Left lung (tissue), 10 donors: ENCODE results near the gene ANAPC5. TPM values are rescaled to one million over a fixed set of nuclear protein-coding genes. Genes with fewer than 3 reads are reported as not detected.

Experiments
- ATAC-seq: fragments of 200-7000 bp; cut with Tn5 transposase; one replicate; pipeline ENCODE4 v1.9.1; 2020; ENCODE audit warnings: moderate library complexity
- DNase-seq, 4 donors: peaks; one replicate each; pipeline ENCODE4 v3.0.0-alpha.2; 2013 to 2020
- H3K27ac ChIP-seq, 2 donors: fragments of 200-600 bp; sonication (generic) in 1 of 2; one replicate each; pipeline versions ENCODE4 v1.5.0 to v1.8.0; 2020 to 2021
- H3K27me3 ChIP-seq, 2 donors: fragments of 200-600 bp; sonication (generic) in 1 of 2; one replicate each; pipeline versions ENCODE4 v1.5.0 to v1.8.0; 2020 to 2021
- H3K36me3 ChIP-seq, 2 donors: fragments of 200-600 bp; sonication (generic) in 1 of 2; one replicate each; pipeline versions ENCODE4 v1.5.0 to v1.8.0; 2020 to 2021
- H3K4me1 ChIP-seq, 2 donors: fragments of 200-600 bp; one replicate each; pipeline ENCODE4 v1.8.0; 2021
- H3K4me3 ChIP-seq, 2 donors: fragments of 200-600 bp; sonication (generic) in 1 of 2; one replicate each; pipeline versions ENCODE4 v1.5.0 to v1.8.0; 2020 to 2021; ENCODE audit warnings: mild to moderate bottlenecking in 1 of 2
- H3K9me3 ChIP-seq, 2 donors: fragments of 200-600 bp; sonication (generic) in 1 of 2; one replicate each; pipeline versions ENCODE4 v1.5.0 to v1.8.0; 2020 to 2021
- CTCF ChIP-seq, 2 donors: fragments of 200-600 bp; sonication (generic) in 1 of 2; IDR thresholded peaks; one replicate each; pipeline versions ENCODE4 v1.5.0 to v1.8.0; 2021; ENCODE audit warnings: antibody characterized with exemption in 2 of 2
- intact Hi-C, 2 donors: fragments of 100-400 bp; cut with DNase I; formaldehyde crosslinking; loops; one replicate each; pipeline versions ENCODE4 v1.11.2 to v1.14.2; 2022
- polyA plus RNA-seq, 6 donors: library from polyadenylated mRNA; unstranded; fragments of 120-200 nt; gene quantifications; one replicate each; pipeline ENCODE4 v1.2.1, GENCODE V29; 2013; ENCODE audit not compliant: insufficient read length in 6 of 6
- total RNA-seq, 2 donors: library from RNA; stranded (reverse); fragmentation: NEBNext Ultra II Directional; extraction: Animal tissue kit (Norgen Biotek cat#: 25700); gene quantifications; one replicate each; pipeline ENCODE4 v1.2.1, GENCODE V29; 2021
- donor health status: DM: no; HTN: yes; CAD: no.
- donor health status: DM: no; HTN: no; CAD: no.

Gene ANAPC5
- total and polyA plus RNA-seq, 8 donors = 84.8 to 206 (median 165) TPM

- Histone ChIP-seq H3K4me3 (no peak overlapping the region), H3K27ac (no peak overlapping the region), H3K9me3 (no peaks in the 10 kb centered on the region), H3K36me3 (no peaks in the 10 kb centered on the region), H3K4me1 (no peaks in the 10 kb centered on the region), H3K27me3 (peaks cover 0 to 4% of the 10 kb centered on the region in 2 donors)
- DNase-seq (no peak), ATAC-seq (no peak)
- intact Hi-C loops = no loop called here
- TF ChIP-seq CTCF (IDR thresholded peaks at IDR 0.05) = no peak
These were observed 19.2 kb upstream of the ANAPC5 start for GRCh38 chr12:121371404-121371803.

DNA sequence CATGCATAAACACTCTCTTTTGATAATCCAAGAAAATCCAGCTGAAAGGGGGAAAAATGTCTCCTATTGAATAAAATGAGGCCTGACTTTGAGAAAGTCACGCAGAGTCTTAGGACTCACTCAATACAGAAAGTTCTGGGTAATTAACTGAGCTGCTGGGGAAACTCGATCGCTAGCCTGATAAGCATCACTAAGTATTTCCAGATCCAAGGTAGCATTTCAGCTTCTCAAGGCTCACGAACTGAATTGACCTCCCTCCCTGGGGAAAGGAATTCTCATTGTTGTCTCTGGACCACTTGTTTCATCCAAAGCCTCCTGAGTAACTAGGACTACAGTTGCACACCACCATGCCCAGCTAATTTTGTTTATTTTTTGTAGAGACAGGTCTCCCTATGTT is 13.8 kb upstream of the ANAPC5 start:
- no peak overlapping the region for H3K4me3 ChIP-seq
- intact Hi-C loops = no loop called here
- DNase-seq = no peak
- TF ChIP-seq CTCF (IDR thresholded peaks at IDR 0.05) = no peak
- no peak for ATAC-seq
- H3K9me3 ChIP-seq = no peaks in the 10 kb centered on the region
- H3K36me3 ChIP-seq = no peaks in the 10 kb centered on the region
- peaks cover 0 to 5% of the 10 kb centered on the region in 2 donors for H3K4me1 ChIP-seq
- H3K27me3 ChIP-seq = peaks cover 0 to 16% of the 10 kb centered on the region in 2 donors
- H3K27ac ChIP-seq = no peak overlapping the region

GRCh38 chr12:121365416-121366062 is 13.3 kb upstream of the ANAPC5 start:
- peaks cover 0 to 16% of the 10 kb centered on the region in 2 donors for H3K27me3 ChIP-seq
- H3K27ac ChIP-seq = no peak overlapping the region
- H3K4me1 ChIP-seq = peaks cover 0 to 5% of the 10 kb centered on the region in 2 donors
- H3K4me3 ChIP-seq = no peak overlapping the region
- no peak for DNase-seq
- TF ChIP-seq CTCF (IDR thresholded peaks at IDR 0.05) = no peak
- H3K9me3 ChIP-seq = no peaks in the 10 kb centered on the region
- intact Hi-C loops = no loop called here
- H3K36me3 ChIP-seq = no peaks in the 10 kb centered on the region
- ATAC-seq = no peak

DNA sequence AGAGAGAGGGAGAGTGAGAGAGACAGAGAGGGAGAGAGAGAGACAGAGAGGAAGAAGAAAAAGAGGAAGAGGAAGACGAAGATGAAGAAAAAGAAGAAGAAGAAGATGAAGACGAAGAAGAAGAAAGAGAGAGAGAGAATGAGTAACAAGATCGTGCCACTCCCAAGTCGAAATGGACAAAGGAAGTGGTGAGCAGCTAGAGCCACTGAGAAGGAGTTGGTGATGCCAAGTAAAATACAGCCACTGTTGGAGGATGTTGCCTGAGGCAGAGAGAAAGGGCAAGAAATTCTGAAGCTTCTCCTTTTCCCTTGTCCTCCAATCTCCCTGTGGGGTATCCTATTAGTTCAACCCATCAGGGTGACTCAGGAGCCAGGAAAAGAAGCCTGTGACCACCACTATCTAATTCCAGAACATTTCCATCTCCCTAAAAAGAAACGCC is 12.5 kb upstream of the ANAPC5 start:
- Histone ChIP-seq H3K27ac (no peak overlapping the region), H3K36me3 (no peaks in the 10 kb centered on the region), H3K4me1 (peaks cover 0 to 5% of the 10 kb centered on the region in 2 donors), H3K27me3 (peaks cover 0 to 16% of the 10 kb centered on the region in 2 donors), H3K4me3 (no peak overlapping the region), H3K9me3 (no peaks in the 10 kb centered on the region)
- intact Hi-C loops = no loop called here
- DNase-seq (no peak), ATAC-seq (no peak)
- no peak for TF ChIP-seq CTCF (IDR thresholded peaks at IDR 0.05)

DNA sequence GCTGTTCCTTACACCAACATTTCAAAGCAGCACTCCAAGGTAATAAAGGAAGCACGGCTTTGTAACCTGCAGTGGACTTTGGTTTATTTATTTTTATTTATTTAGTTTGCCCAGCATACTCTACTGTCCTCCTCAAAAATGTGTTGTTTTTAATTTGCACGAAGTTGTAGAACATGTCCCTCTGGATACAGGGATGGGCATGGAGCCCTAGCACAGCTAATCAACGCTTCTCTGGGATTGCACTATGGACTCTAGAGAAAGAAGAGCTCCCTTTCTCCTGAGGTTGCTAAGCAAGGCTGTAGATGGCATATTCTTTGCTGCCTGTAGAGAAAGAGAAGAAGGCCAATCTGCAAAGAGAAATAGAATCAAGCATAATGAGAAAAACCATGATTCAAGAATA is 5.9 kb upstream of the ANAPC5 start:
- DNase-seq = no peak
- no peak for TF ChIP-seq CTCF (IDR thresholded peaks at IDR 0.05)
- H3K27ac ChIP-seq = no peak overlapping the region
- H3K9me3 ChIP-seq = no peaks in the 10 kb centered on the region
- H3K36me3 ChIP-seq = no peaks in the 10 kb centered on the region
- ATAC-seq = no peak
- H3K4me3 ChIP-seq = no peak overlapping the region
- no peaks in the 10 kb centered on the region for H3K27me3 ChIP-seq
- peaks cover 0 to under 1% of the 10 kb centered on the region in 2 donors for H3K4me1 ChIP-seq
- intact Hi-C loops = no loop called here
